HG03575 (cell line): ENCODE data around the gene AGAP1.
"Not testable (repeated sequence)": the region's sequence is repeated elsewhere in the genome, so short reads cannot be mapped to it uniquely, and the experiment has no call there.

Experiments used
- ATAC-seq: cut with Tn5 transposase; IDR thresholded peaks from one replicate; pipeline ENCODE4 v1.9.1; 2021; ENCODE audit not compliant: unreplicated experiment, insufficient number of reproducible peaks, low FRiP score; ENCODE audit errors: extremely low read depth

The AGAP1 gene

GRCh38 chr2:235937087-235937486, 443.2 kb downstream of the AGAP1 start:
- ATAC-seq = no peak

- no peak for ATAC-seq
Observed at GRCh38 chr2:235937526-235937925, 443.7 kb downstream of the AGAP1 start.

- no peak for ATAC-seq
Observed at GRCh38 chr2:235937936-235938335, 444.1 kb downstream of the AGAP1 start.

DNA sequence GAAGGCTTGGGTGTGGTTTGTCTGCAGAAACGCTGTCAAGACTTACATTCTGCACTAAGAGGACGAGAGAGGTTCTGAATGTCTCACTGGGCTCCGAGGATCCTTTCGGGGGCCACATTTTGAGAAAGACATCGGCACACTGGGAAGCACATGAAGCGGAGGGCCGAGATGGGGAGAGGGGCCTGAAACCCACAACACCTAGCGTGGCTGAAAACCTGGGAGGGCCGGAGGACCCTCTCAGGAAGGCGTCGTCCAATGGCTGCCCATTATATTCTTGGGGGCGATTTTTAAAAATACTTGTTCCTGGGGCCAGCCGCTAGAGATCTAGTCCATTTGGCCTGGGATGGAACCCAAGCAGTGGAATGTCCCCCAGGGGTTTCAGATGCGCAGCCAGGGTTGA, 444.8 kb downstream of the AGAP1 start:
- no peak for ATAC-seq

DNA sequence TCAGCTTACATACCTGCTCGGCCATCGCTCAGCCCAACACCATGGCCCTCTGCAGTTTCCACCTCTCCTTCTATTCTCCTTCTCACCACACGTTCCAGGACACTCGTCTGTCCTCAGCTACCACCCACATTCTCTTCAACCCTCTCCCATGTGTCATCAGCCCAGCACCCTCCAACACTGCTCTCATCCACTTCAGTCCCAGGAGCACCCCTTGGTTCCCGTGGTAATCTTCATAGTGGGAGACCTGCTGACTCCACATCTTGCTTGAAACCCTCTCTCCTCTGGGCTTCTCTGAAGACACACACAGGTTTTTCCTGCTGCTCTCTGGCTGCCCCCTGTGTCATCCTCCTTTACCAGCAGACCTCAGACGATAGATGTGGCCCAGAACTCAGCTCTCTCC, 445.6 kb downstream of the AGAP1 start:
- ATAC-seq = no peak

DNA sequence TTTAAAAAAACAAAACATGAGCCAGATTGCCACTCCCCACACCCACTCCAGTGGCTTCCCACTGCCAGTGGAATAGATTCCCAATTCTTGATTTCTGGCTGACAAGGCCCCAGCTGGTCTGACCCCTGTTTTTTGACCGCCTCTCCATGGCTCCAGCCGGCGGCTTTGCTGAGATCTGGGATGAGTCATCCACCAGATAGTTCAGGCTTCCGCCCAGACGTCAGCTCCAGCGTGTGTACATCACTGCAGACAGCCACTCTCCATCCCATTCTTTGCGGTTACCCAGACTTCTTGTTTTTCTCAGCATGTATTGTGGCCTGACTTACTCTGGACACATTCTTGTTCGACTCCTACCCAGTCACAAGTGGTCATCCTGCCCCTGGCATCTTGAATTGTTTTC, 446.5 kb downstream of the AGAP1 start:
- ATAC-seq = no peak

DNA sequence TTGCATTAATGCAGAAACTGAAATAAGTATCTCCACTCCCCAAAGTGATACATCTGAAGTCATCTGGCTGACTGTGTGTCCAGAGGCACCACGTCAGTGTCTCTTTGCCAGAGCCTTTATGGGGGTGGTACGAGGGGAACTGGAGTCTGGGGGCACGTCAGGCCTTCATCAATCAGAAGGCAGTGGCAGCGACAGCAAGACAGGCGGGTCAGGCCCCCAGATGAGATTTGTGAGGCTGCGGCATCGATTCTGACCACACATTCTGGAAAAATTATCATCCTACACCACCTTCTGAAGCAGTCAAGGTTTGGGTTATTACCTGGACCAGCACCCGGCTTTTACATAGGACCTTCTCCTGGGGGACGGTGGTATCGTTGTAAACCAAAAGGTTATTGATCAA, 450.7 kb downstream of the AGAP1 start:
- no peak for ATAC-seq

GRCh38 chr2:235945608-235946140, 451.8 kb downstream of the AGAP1 start:
- no peak for ATAC-seq

- ATAC-seq = no peak
Observed at GRCh38 chr2:235946590-235946989, 452.7 kb downstream of the AGAP1 start.

GRCh38 chr2:235947055-235947454, 453.2 kb downstream of the AGAP1 start:
- not testable (repeated sequence) for ATAC-seq

GRCh38 chr2:235949567-235950472, 456.0 kb downstream of the AGAP1 start:
- no peak for ATAC-seq

DNA sequence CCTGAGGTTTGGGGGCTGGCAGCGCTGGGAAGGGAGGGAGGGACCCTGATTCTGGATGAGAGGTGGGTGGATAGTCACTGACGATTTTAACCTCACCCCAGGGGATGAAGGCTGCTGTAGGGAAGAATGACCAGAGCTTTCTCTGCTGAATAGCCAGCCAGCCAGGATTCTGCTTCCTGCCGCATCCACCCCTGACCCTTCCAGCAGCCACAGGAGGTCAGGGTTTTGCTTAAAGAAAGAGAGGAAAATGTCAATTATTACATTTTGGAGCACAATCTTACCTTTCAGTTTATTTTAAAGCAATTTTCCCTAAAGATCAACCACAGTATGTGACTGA, 456.6 kb downstream of the AGAP1 start:
- no peak for ATAC-seq

DNA sequence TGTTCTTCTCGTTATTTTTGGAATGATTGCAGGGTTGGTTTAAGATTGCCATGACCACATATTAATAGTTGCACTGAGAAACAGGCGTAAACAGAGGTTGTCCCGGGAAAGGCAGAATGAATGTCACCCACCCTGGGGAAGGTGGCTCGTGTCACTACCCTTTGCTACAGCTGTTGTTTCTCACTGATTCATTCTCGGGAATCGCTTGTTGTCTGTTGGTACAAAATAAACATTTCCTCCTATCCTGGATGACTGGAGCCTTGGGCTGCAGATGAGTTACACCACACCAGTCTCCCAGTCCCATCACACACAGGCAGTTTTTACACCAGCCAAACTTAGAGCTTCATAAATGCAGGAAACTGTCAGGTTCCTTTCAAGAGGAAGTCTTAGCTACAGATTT, 457.6 kb downstream of the AGAP1 start:
- no peak for ATAC-seq

DNA sequence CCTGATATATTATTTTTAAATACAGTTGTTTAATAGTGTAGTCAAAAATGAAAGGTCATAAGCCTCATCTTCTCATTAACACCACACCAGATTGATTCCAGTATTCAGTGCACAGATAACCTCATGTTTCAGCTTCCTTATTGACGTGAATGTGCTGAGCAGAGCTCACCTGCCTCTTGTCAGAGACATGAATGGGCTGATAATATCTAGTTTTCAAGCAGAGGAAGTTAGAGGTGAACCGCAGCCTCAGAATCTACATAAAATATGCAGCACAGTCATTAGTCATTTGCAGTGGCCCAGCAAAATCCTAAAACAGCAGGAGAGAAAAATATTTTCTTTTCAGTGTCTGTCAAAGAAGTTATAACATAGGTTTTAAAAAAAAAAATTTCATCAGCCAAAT, 458.1 kb downstream of the AGAP1 start:
- ATAC-seq = no peak

DNA sequence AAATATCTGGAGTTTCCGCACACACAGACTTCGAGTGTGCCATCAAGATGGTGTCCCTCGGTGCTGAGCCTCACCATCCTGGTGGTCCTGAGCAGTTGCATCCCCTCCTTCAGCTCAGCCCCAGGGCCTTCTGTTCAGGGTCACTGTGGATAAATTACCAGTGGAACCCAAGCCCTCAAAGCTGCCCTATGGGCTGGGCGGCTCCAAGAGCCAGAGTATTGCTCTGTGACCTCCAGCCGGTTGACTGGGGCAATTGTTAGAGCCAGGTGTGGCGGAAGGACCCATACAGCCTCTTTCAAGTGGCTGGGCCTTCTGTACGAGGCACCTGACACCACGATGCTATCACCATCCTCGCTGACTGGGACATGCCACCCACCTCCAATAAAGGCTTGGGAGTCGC, 458.9 kb downstream of the AGAP1 start:
- ATAC-seq = no peak

DNA sequence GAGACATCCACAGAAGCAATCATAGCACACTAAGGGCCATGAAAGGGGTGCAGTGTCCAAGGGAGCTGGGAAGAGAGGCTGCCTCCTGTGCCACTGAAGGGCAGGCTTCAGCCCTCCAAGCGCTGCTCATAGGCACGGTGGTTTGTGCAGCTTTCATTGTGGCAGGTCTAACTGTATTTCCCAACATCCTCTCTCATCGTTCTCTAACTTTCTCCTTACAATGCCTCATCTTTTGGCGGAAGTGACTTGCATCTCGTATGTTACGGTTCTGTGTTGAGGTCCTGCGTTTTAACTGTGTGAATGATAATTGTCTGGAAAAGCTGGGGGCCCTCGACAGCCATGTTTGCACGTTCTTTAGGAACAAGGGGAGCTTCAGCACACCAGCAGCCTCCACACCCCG, 460.4 kb downstream of the AGAP1 start:
- no peak for ATAC-seq

DNA sequence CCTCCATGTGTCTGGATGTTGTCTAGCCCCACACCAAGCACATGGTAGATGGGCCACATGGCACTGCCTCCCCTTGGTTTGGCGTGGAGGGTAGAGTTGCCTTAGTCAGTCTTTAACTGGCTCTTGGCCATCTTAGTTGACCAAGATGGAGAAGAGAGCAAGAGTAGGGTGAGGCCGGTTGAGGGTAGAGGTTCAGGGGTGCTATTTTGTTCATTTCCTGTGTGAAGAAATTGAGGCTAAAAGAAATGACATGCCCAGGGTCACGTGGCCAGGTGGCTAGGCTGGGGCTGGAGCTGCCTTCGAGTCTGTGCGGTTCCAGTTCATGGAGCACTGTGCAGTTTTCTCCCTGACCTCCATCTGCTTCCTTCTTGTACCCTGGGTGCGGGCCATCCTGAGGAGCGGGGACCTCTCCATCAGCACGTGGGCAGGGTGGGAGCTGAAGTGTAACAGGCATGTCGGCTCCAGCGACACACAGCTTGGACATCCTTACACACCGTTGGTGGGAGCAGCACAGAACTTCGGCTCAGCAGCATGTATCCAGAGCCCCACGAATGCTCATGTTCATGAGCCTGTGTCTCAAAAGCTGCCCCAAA, 461.1 kb downstream of the AGAP1 start:
- no peak for ATAC-seq

DNA sequence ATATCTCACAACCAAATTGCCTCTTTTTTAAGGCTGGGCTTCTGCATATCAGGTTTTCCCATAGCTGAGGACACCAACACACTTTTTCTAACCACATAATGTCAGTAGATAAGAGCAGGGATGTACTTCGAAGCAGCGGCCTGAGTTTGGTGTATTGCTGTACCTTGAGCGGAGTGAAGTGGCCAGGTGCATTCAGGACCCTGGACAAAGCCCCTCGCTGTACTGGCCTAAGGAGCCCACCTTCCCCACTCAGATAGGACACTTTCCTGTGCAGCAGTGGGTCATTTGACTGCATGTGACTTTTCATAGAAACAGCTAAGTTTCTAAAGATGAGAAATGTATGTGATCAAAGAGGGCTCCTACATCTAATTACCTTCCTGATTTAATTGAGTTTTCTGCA, 461.8 kb downstream of the AGAP1 start:
- ATAC-seq = no peak

DNA sequence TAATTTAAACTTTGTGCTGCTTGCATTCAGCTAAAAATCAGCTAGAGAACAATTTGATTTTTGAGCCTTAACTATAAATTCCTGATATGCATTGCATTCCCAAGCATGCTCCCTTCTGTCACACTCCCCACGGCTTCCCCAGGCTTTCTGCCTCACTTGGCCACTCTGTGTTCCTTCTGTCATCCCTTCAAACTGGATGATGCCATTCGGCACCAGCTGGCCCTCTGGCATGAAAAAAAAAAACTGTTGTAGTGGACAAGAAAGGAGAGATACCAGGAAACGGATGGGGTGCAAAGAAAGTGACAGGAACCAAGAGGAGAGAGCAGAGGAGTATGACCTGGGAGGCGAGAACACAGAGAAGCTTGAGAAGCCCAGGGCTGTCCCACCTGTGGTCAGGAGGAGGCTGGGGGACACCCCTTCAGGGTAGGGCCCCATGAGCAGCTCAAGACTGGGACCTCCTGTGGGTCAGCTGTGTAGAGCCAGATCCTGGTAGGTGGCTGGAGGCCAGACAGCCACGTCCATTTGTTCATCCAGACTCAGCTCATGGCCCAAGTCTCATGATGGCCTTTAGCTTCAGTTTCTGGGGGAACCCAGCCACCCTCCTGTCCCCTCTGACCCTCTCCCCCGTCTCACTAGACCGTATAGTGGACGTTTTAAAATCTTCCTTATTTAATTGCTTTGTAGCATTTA, 462.6 kb downstream of the AGAP1 start:
- no peak for ATAC-seq

DNA sequence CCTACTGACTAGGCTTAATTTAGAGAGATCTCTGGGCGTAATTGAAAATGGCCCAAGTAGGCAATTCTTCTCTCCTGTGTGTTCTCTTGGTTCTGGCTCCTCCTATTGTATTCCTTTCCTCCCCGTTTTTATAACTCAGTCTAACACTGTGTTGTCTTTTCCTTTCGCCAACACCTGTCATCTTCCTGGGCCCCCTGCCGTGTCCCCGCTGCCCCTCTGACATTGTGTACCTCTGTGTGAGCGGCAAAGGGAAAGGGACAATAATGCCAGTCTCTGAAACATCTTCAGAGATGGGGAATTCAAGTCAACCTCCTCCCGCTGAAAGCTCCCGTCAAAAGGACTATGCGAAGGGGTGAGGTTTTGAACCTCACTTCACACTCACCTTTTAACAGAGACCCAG, 463.4 kb downstream of the AGAP1 start:
- no peak for ATAC-seq
